Lung (tissue), 12 donors: ENCODE results near the gene HES6. TPM values are rescaled to one million over a fixed set of nuclear protein-coding genes. Genes with fewer than 3 reads are reported as not detected.

Experiments used
- ATAC-seq: fragments of 200-7000 bp; cut with Tn5 transposase; one replicate; pipeline ENCODE4 v1.9.1; 2020; ENCODE audit warnings: moderate number of reproducible peaks; ENCODE audit not compliant: insufficient read depth, low FRiP score
- DNase-seq, 3 donors: peaks; one replicate each; pipeline ENCODE4 v3.0.0-alpha.2; 2013 to 2017
- H3K27ac ChIP-seq, 2 donors: one replicate each; pipeline ENCODE4 v1.5.1; 2013; ENCODE audit warnings: mild to moderate bottlenecking in 2 of 2, moderate library complexity in 2 of 2, control low read depth in 1 of 2, inconsistent platforms in 1 of 2, low read depth in 1 of 2, low read length in 1 of 2
- H3K27me3 ChIP-seq, 3 donors: one replicate each; pipeline ENCODE4 v1.5.1; 2013; ENCODE audit warnings: low read length in 2 of 3; ENCODE audit not compliant: control insufficient read depth in 3 of 3, insufficient read depth in 3 of 3
- H3K36me3 ChIP-seq, 4 donors: one replicate each; pipeline ENCODE4 v1.5.1; 2013; ENCODE audit warnings: low read length in 4 of 4, mild to moderate bottlenecking in 1 of 4, moderate library complexity in 1 of 4; ENCODE audit not compliant: control insufficient read depth in 4 of 4, insufficient read depth in 4 of 4
- H3K4me1 ChIP-seq, 5 donors: one replicate each; pipeline ENCODE4 v1.5.1; 2013; ENCODE audit warnings: low read length in 5 of 5, mild to moderate bottlenecking in 2 of 5, moderate library complexity in 1 of 5; ENCODE audit not compliant: control insufficient read depth in 5 of 5, insufficient read depth in 5 of 5
- H3K4me3 ChIP-seq: one replicate; pipeline ENCODE4 v1.5.1; 2013; ENCODE audit warnings: mild to moderate bottlenecking, control low read depth, moderate library complexity
- H3K9ac ChIP-seq, 2 donors: one replicate each; pipeline ENCODE4 v1.5.1; 2013; ENCODE audit warnings: low read length in 2 of 2, control low read depth in 1 of 2; ENCODE audit not compliant: insufficient read depth in 1 of 2
- H3K9me3 ChIP-seq, 4 donors: one replicate each; pipeline ENCODE4 v1.5.1; 2013; ENCODE audit warnings: low read length in 3 of 4, mild to moderate bottlenecking in 1 of 4, moderate library complexity in 1 of 4; ENCODE audit not compliant: control insufficient read depth in 4 of 4, insufficient read depth in 3 of 4
- CTCF ChIP-seq: IDR thresholded peaks from 2 replicates; pipeline ENCODE4 v1.5.1; 2012; ENCODE audit warnings: mild to moderate bottlenecking; ENCODE audit errors: control extremely low read depth, extremely low read depth
- WGBS, 2 donors: extraction: QIAGEN DNeasy Blood & Tissue Kit; methylation state at CpG; one replicate each; pipeline ENCODE4 v1.1.7; 2013; 5-methylcytosine and 5-hydroxymethylcytosine counted together
- polyA plus RNA-seq, 2 donors: library from polyadenylated mRNA; stranded (reverse); fragments of 200-250 nt; gene quantifications; one replicate each; pipeline ENCODE4 v1.2.1, GENCODE V29; 2013
- total RNA-seq, 2 donors: library from RNA; depleted of rRNA in 1 of 2; stranded (reverse); fragments of >200 nt in 1 of 2; gene quantifications; one replicate each; pipeline ENCODE4 v1.2.1, GENCODE V29; 2014 to 2021
- donor health status: control.
- donor health status: control.
- donor health status: Bipolar disorder and iron deficiency.
- donor health status: healthy.
- donor health status: DM: yes; HTN: yes; CAD: no.

HES6 gene
- total and polyA plus RNA-seq, 4 donors: 4.4 to 12.5 (median 10.7) TPM

- no peak for TF ChIP-seq CTCF
- H3K36me3 ChIP-seq: peaks cover 3 to 14% (median 7%) of the 10 kb centered on the region in 4 donors
- peaks cover 0 to 23% (median 6%) of the 10 kb centered on the region in 5 donors for H3K4me1 ChIP-seq
- no peak overlapping the region for H3K27ac ChIP-seq
- 68 to 86% methylated on average over 2 of the region's 2 CpGs for WGBS, 2 donors
- ATAC-seq (no peak), DNase-seq (no peak)
- no peak overlapping the region for H3K9ac ChIP-seq
- no peak overlapping the region for H3K4me3 ChIP-seq
- H3K9me3 ChIP-seq: peaks cover 0 to 2% (median 0%) of the 10 kb centered on the region in 4 donors
- peaks cover 0 to 21% (median 16%) of the 10 kb centered on the region in 3 donors for H3K27me3 ChIP-seq
Observed at GRCh38 chr2:238241970-238242369, 2.1 kb upstream of the HES6 start.

- 11 to 17% methylated on average over 47 to 71 of the region's 71 CpGs for WGBS, 2 donors
- H3K36me3 ChIP-seq: peaks cover 3 to 14% (median 6%) of the 10 kb centered on the region in 4 donors
- H3K27me3 ChIP-seq: peaks cover 0 to 27% (median 18%) of the 10 kb centered on the region in 3 donors
- no peak overlapping the region for H3K9ac ChIP-seq
- H3K9me3 ChIP-seq: peaks cover 0 to 2% (median 0%) of the 10 kb centered on the region in 4 donors
- ATAC-seq: no peak
- no peak for TF ChIP-seq CTCF
- DNase-seq: peak; percentile 79 to 87 (median 85)
- H3K27ac ChIP-seq: no peak overlapping the region
- H3K4me3 ChIP-seq: no peak overlapping the region
- H3K4me1 ChIP-seq: peaks cover 0 to 23% (median 6%) of the 10 kb centered on the region in 5 donors
Observed at GRCh38 chr2:238240757-238241711, 1.2 kb upstream of the HES6 start.

GRCh38 chr2:238239543-238239862 lies 335 bp downstream of the HES6 start:
- TF ChIP-seq CTCF: no peak
- H3K36me3 ChIP-seq: peaks cover 0 to 4% (median 0%) of the 10 kb centered on the region in 4 donors
- H3K27me3 ChIP-seq: peaks cover 0 to 36% (median 23%) of the 10 kb centered on the region in 3 donors
- H3K4me1 ChIP-seq: peaks cover 0 to 23% (median 6%) of the 10 kb centered on the region in 5 donors
- peaks cover 0 to 2% (median 0%) of the 10 kb centered on the region in 4 donors for H3K9me3 ChIP-seq
- no peak for ATAC-seq
- peak overlapping the region; percentile 66 to 79 for H3K27ac ChIP-seq
- H3K4me3 ChIP-seq: peak overlapping the region; percentile 62
- no peak overlapping the region for H3K9ac ChIP-seq
- 0 to 3% methylated on average over 14 to 43 of the region's 43 CpGs for WGBS, 2 donors
- no peak for DNase-seq
